NT2/D1 (cell line): ENCODE measurements around the gene TPGS1.

Experiments used
- SUZ12 ChIP-seq: IDR thresholded peaks from 2 replicates; pipeline ENCODE4 v1.6.1; 2011; ENCODE audit not compliant: insufficient read length, insufficient read depth; ENCODE audit errors: extremely low read depth
- YY1 ChIP-seq: IDR thresholded peaks from 2 replicates; pipeline ENCODE4 v1.6.1; 2011; ENCODE audit not compliant: insufficient read length, insufficient read depth

DNA sequence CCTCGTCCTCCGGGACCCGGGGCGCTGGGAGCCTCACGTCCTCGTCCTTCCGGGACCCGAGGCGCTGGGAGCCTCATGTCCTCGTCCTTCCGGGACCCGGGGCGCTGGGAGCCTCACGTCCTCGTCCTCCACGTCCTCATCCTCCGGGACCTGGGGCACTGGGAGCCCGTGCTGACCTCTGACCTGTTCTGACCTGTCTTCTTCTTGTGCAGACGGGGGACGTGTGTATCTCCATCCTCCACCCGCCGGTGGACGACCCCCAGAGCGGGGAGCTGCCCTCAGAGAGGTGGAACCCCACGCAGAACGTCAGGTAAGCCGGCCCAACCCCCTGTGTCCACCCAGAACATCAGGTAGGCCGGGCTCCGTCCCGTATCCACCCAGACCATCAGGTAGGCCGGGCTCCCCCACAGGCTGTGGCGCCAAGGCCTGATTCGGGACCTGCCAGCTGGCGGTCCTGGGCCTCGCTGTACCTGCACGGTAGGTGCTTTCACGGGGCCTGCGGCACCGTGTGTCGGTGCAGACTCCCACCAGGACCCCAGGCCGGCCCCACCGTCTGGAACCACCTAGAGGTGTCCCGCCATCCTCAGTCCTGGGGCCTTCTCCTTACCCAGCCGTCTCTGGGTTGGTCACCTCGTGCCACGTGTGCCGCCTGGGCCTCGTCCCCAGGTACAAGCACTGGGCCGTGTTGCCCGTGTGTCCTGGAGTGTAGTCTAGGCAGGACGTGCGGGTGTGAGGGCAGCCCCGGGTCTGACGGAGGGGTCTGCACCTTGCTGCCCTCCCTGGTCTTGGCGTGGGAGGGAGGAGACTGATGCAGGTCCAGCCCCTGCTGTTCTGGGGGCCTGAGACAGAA lies 29.0 kb downstream of the TPGS1 start:
- TF ChIP-seq YY1: no peak
- TF ChIP-seq SUZ12: no peak
